Activated naive CD4-positive, alpha-beta T cell treated with Interleukin-2 at 50 U/mL for 16 hours (primary cell): ENCODE data around the gene MTX1.
A peak's percentile ranks its signal among the peaks of the same experiment; 100 is the strongest.
"Not testable (repeated sequence)": the region's sequence is repeated elsewhere in the genome, so short reads cannot be mapped to it uniquely, and the experiment has no call there.

Experiments used
- DNase-seq: peaks from one replicate; pipeline ENCODE4 v3.0.0-alpha.2; 2020

The MTX1 gene

DNA sequence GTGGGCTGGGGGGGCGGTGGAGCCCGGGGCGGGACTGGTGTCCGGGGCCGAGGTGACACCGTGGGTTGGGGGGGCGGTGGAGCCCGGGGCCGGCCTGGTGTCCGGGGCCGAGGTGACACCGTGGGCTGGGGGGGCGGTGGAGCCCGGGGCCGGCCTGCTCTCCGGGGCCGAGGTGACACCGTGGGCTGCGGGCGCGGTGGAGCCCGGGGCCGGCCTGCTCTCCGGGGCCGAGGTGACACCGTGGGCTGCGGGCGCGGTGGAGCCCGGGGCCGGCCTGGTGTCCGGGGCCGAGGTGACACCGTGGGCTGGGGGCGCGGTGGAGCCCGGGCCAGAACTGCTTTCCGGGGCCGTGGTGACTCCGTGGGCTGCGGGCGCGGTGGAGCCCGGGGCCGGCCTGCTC lies 18.6 kb upstream of the MTX1 start:
- DNase-seq = not testable (repeated sequence)

DNA sequence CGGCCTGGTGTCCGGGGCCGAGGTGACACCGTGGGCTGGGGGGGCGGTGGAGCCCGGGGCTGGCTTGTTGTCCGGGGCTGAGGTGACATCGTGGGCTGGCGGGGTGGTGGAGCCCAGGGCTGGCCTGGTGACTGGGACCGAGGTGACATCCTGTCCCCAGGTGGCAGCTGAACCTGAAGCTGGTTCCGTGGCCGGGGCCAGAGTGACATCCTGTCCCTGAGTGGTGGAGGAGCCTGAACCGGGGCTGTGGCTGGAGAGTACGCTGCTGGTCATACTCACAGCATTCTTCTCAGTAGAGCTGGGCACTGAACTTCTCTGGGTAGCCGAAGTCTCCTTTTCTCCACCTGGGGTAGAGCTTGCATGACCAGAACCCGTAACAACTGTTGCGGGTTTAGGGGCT lies 16.6 kb upstream of the MTX1 start:
- DNase-seq = no peak

DNA sequence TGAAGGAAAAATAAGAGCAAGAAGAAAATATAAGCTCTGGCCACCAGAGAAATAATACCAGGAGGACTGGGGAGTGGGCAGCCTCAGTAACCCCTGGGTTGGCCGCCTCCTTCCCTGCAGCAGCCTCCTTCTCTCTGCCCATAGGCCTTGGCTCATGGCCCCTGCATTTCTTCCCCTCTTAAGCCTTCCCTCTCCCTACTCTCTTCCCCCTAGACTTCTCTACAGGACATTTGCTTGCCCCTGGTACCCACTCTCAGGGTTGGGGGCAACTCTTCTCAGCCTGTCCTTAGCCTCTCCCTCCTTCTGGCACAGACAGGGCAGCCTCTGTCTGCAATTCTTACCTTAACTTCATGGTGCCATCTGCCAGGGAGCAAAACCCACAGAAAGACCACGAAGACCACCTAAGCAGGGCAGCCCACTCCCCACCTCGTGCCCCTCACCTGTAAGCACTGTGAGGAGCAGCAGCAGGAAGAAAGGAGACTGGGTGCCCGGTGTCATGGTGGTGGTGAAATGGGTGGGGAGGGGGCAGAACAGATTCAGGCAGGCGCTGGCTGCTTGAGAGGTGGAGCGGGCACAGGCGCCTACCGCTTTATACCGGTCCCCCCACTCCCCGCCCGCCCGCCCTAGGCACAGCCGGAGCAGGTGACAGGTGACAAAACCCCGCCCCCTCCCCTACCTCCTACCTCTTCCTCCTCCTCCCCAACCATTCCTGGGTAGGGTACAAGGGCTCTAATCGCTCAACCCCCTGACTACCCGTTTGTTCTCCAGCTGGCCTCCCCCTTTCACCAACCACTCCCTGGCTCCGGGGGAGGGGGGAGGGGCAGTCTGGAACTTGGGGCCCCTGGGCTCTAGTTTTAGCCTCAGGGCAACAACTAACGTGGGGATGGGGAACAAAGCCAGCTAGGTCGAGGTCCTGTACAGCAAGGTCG lies 15.9 kb upstream of the MTX1 start:
- DNase-seq = no peak

DNA sequence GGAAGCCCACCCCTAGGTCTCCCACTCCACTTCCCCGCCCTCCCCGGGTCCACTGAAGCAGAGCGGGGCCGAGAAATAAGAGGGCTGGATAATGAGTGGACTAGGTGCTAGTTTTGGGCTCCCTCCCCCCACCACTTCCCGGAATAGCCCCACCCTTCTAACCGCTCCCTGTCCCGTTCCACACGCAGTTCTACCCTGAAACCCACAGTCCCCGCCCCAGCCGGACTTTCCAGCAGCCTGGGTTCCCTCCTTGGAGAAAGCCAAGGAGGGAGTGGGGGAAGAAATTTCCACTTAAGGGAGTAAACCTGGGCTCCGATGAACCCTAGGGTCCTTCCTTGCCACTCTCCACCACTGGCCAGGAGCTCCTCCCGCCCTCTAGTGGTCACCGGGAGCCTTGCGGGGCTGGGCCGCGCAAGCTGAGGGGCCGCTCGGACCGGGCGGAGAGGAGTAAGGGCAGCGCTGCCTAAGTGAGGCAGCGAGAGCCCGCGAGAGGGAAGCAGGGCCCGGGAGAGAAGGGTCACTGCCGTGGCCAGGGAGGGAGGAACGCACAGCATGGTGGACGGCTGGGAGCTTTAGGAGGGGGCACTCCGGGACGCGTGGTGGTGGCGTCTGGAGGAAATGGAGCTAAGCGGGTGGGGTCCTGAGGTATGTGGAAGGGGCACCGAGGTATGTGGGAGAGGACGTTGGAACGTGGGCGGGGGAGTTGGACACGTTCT lies 15.1 kb upstream of the MTX1 start:
- DNase-seq = peak; percentile 83

DNA sequence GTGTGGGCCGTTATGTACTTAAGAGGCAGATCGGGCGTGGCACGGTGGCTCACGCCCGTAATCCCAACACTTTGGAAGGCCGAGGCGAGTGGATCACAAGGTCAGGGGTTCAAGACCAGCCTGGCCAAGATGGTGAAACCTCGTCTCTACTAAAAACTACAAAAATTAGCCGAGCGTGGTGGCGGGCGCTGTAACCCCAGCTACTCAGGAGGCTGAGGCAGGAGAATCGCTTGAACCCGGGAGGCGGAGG lies 14.6 kb upstream of the MTX1 start:
- DNase-seq = not testable (repeated sequence)

DNA sequence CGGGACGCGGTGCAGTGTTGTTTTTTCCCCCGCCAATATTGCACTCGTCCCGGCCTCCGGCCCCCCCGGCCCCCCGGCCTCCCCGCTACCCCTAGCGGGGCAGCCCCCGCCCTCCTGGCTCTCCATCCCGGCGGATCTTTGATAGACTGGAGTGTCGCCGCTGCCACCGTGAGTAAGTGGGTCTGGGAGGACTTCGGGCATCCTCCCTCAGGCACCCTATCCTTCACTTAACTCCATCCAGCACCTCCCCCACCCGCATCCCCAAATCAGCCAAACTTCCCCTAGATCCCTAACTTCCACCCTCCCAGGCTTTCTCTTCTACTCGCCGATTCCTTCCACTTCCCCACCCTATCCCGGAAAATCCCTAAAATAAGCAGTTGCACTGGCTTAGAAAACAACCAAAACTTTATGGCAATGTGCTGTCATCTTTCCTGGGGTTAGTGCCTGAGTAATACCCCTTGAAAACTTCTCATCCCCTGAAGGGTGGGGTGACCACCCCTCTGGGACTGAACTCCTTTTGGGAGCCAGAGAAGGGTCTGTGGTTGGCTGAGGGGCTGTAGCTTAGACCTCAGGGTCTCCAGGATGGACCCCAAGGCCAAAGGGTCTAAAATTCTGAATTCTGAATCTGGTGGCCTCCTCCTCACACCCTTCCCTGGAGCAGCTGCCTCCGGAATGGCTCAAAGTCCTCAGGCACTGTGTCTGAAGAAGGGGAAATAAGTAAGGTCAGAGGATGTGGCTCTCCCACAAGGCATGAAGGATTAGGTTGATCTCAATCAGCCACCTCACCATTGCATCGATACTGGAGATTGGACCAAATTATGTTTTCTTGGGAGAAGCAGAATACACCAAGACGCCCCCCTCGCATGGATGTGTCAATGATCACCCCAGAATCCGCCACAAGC lies 13.0 kb upstream of the MTX1 start:
- DNase-seq = no peak

DNA sequence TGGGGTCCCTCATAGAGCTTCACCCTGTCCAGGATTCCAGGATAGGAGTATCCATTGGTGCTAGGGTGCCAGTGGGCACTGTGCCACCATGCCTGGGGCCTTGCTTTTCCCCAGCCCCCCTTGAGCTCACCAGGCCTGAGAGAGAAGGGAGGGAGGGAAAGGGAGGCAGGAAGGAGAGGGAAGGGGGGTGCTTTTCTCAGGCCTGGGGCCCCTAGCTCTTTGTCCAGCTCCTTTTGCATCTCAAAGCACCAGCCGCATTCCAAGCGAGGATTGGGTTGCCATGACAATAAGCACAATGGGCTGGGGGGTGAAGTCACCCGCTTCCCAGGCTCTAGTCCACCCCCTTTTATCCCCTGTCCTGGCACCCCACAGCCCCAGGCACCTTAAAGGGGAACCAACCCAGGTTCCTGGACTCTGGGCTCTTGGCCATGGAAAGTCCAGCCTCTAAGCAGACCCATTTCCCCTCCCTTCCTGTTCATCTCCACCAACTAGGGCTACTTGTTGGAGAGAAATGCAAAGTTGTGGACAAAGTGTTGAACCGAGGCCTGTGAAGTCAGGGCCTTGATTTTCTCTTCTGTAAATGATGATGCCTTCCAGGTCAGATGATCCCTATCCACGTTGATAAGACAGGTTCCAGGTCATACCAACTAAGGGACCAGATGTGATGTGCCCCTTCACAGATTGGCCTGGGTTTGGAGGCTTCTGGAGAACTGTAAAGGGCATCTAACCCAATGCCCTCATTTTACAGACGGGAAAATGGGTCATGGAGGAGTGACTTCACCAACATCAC lies 12.2 kb upstream of the MTX1 start:
- DNase-seq = no peak

DNA sequence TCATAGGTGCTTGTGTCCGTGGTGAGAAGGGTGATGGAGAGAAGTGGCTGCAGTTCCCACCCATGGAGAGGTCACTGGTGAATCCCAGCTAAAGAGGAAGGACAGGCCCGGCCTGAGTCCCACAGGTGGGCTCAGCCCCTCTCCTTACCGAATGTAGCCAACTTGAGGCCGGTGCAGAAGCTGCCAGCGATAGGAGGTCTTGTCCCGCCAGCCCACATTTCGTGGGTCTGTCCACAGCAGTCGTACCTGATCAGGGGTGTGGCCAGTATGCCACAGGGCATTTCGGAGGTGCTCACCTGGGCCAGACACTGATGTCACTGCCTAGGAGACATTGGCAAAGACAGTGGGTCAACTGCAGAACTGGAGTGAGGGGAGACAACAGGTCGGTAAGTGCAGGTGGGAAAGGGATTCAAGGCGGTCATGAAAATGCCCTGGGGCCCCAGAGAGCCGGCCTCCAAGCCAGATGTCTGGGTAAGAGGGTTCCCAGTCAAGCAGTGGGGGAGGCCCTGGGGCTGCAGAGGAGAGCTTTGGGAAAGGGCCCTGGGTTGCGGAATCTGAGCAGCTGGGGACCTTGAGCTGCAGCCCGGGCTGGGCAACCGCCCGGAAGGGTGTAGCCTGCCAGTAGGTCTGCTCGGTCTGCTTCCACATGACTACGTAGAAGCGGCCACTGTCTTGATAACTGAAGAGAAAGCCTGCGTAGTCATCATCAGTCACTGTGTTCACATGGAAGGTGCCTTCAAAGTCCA lies 11.4 kb upstream of the MTX1 start:
- no peak for DNase-seq

DNA sequence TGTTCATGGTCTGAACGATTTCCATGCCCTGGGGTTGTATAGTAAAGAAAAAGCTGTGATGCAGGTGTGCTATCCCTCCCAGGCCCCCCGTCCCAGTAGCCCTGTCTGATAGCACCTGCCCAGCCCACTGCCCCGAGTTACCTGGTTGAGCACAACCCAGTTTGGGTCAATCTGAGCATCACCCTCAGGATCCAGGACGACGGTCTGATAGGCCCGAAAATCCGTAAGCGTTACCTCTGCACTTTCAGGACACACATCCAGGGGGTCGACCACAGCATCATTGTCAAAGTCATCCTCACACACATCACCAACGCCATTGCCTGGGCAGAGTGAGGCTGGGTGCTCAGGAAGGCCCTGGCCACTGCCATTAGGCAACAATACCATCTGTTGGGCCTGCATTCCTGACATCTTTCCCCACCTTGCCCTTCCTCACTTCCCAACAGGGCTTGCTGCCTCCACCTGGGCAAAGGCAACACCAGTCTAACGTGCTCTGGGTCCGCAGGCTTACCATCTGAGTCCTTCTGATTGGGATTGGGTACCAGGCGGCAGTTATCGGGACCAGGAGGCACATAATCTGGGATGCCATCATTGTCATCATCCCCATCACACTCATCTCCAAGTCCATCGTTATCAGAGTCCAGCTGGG lies 10.5 kb upstream of the MTX1 start:
- DNase-seq = no peak

DNA sequence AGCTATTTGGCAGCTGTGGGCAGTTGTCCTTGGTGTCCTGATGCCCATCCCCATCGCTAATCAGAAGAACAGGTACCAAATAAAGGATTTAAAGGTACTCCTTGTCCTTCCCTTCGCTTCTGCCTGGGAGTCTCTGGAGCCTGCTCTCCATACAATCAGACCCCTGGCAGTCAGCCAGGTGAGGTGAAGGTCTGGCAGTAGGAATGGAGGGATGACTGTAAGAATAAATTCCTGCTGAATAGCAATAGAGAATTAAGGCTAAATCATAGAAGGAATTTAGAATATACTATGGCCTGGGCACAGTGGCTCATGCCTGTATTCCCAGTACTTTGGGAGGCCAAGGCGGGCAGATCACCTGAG lies 10.0 kb upstream of the MTX1 start:
- DNase-seq = no peak

DNA sequence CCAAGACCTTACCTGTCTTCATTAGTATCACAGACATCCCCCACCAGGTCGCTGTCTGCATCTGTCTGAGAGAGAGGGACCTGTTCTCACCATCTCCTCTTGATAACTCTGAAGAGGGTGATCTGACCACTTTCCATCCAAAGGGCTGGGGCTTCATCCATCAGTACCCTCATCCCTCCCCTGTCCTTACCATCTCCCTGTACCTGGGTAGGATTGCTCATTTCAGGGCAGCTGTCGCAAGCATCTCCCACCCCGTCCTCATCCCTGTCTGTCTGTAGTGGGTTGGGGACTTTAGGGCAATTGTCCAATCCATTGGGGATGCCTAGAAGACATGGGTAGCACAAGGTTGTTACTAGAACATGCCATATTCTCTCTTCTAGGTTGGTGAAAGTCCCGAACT lies 8.7 kb upstream of the MTX1 start:
- DNase-seq = no peak

DNA sequence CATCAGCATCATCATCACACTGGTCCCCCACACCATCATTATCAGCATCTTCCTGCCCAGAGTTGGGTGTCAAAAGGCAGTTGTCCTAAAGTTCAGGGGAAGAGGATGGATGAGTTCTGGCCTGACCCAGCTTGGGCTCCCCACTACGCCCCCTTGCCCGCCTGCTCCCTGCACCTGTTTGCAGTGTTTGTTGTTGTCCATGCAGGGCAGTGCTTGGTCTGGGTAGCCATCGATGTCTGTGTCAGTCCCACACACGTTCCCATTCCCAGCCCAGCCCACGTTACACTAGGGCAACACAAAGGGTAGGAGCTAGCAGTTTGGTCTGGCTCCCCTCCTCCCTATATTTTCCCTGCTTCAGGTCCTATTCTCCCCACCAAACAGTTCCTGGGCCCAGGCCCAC lies 7.6 kb upstream of the MTX1 start:
- DNase-seq = no peak

DNA sequence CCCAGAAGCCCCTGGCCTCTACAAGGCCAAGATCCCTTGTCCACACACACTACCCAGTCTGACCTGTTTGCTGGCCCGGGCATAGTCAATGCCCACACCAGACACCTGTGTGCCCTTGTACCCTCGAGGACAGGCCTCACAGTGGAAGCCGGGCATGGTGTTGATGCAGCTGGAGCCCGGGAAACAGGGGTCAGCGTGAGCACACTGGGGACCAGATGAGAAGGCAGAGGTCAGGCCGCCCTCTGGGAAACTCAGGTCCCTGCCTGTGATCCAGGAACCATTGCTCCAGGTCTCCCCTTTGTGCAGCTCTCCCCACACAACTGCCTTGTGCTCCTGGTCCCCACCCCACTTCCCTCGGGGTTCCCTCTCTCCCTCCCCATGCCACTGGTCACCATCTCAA lies 6.3 kb upstream of the MTX1 start:
- DNase-seq = no peak

DNA sequence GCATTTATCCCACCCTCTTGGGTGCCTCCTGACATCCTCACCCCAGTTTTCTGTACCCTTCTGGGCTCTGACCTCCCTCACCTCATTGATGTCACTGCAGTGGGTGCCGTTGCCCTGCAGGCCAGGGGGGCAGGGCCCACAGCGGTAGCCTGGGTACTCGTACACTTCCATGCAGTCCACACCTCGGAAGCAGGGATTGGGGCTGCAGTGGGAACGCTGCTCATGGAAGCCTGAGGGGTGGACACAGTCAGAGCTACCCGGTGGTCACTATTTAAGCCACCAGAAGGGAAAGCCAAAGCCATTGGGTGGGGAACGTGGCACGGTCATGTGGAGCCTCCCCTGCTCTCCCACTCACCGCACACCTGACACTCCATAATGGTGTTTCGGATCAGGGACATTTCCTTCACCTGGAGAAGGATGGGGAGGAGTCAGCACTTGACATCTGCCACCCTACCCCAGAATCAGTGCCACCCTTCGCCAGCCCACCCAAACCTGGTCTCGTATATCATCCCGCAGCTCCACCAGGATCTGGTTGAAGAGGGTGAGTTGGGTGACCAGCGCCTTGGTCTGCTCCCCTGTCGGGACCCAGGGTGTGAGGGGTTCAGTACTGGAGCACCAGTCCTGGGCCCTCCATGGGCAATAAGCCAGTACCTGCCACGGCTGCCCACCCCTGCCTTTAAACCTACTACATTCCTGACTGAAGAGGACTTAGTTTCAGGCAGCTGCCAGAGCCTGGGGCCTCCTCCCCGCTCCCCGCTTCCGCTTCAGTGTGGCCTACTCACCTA lies 5.6 kb upstream of the MTX1 start:
- DNase-seq = no peak

DNA sequence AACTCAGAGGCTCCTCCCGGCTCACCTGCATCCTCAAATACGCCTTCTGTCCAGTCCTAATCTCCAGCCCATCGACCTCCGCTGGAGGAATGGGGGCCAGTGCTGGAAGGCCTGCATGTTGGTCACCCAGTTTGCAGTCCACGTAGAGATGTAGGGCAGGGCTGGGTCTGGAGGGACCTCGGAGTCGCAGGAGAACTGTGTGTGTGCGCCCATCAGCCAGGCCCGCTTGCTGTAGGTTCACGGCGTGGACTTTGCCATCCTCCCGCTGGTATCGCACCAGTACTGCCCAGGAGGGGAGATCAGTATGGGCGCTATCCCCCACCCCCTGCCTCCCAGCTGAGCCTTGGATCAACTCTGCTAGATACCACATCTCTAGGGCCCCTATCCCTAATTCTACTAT lies 3.5 kb upstream of the MTX1 start:
- no peak for DNase-seq

DNA sequence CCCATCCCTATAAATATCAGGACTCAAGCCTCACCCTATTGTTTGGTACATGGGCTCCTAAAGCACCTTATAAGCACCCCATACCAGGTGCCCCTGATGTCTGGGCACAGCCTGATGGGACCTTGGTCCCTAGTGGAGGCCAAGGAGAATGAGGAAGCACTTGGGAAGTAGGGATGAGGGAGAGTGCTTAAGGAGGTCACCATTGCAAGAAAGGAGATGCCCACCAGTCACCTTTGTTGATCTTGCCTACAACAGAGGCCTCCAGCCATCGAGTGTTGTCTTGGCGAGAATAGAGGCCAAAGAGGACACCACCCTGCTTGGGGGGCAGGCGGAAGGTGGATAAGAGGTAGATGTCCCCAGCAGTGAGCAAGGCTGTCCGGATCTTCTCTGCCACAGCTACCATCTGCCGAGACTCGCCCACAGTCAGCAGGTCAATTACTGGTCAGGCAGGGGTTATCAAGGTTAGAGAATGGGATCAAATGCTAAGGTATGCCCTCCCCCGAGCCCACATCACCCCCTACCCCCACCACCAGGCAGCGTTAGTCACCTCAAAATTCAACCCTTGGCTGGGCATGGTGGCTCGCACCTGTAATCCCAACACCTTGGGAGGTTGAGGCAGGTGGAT lies 2.4 kb upstream of the MTX1 start:
- no peak for DNase-seq

DNA sequence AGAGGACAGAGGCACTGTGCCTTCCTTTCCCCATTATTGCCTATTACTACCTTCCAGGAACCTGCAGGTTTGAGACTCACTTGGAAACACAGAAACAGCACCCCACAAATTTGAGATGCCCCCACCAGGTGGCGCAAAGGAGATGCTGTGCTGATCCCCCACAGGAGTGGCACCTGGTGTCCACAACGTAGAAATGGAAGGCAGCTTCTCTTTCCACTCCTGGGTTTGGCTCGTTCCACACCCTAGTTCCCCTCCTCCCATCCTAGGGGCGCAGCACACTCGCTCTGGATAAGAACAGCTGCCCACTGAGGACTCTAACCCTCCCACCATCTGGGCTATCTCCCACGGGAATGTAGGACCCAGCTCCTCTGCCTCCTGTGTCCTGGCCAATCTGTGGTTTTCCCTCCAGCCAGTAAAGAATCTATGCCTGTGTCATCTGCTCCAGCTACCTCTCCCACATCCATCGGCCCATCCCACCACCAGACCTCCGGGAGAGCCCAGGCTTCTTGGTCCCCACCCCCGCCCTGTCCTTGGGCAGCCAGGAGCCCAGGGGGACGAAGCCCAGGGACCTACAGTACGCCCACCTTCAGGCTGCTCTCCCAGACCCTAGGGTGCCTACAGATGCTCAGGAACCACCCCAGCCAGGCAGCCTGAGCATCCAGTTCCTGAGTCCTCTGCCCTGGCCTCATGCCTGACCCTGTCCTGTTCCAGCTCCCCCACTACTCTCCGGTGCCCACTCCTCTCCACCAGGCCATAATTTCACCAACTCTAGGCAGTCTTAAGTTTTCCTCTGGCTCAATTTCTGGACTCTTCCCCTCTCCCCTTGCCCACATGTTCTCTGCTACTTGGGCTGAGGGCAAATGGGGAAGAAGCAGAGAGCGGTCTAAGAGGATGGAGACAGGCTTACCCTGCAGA lies 1.3 kb upstream of the MTX1 start:
- peak; percentile 92 for DNase-seq

DNA sequence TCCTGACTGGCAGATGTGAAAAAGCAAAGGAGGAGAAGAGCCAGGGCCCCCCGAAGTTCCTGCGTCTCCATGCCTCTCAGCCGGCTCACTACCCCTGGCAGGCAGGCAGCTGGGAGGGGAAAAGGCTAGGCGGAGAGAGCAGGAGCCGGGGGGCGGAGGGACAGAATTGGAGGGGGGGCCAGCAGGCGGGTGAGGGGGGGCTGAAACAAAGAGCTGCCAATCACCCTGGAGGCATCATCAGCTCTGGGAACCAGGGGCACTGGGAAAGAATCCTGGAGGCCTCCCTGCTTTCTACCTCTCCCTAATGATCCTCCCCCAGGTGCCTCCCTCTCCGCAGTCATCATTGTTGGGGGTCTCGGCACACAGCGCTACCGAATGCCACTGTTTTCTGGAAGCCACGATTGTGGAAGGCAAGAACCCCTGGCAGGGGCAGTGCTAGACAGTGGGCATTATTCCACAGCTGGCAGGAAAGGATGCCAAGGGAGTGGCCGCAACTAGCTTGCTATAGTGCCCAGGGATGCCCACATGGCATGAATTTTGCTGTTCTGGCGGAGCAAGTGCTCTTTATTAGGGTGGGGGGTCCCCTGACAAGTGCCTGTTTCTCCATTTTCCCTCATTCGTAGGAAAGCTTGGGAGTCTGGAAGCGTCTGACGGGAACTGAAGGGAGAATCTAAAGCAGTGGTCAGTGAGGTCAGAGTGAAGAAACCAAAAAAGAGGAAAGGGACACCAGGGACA lies 522 bp upstream of the MTX1 start, which contains the start of gene THBS3:
TSS of gene THBS3 (minus strand) at position 92 of the 735 bp plus-strand sequence. CDS start at position 71, 21 bp downstream.
- DNase-seq = no peak
